HG03139 (cell line): Measurements from ENCODE around the gene DPEP1.
"Not testable (repeated sequence)": the region's sequence is repeated elsewhere in the genome, so short reads cannot be mapped to it uniquely, and the experiment has no call there.

Experiments used
- ATAC-seq: cut with Tn5 transposase; IDR thresholded peaks from one replicate; pipeline ENCODE4 v1.9.1; 2021; ENCODE audit not compliant: unreplicated experiment

DPEP1 gene

DNA sequence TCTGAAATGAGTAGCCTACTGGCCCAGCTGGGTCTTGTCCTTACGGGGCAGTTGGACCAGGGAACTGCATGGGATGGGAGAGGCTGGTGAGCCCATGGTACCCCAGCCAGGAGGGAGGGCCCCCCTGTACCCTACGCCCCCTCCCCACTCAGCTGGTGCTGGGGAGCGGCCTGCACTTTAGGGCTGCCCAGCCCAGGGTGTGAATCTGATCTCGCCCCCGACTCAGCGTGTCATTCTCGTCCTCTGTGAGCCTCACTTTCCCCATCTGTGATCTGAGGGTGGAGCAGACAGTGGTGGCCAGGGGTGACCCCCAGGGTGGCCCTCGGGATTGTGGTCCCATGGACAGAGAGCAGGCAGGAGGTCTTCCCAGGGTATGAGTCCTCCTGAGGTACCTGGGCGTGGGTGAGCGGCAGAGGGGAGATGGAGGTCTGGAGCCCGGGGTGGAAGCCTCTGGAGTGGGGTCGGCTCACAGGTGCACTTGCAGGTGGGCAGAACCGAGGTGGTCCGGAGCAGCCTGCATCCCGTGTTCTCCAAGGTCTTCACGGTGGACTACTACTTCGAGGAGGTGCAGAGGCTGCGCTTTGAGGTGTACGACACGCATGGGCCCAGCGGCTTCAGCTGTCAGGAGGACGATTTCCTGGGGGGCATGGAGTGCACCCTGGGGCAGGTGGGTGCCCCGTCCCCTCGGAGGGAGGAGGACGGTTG, 36.2 kb upstream of the DPEP1 start:
- no peak for ATAC-seq

DNA sequence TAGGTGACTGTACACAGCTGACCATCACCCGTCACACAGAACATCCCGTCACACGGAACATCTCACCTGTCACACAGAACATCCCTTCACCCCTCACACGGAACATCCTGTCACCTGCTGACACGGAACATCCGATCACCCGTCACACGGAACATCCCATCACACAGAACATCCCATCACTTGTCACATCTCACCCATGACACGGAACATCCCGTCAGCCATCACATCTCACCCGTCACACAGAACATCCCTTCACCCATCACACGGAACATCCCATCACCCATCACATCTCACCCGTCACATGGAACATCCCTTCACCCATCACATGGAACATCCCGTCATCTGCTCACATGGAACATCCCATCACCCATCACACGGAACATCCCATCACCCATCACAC, 34.1 kb upstream of the DPEP1 start:
- ATAC-seq, result no peak

DNA sequence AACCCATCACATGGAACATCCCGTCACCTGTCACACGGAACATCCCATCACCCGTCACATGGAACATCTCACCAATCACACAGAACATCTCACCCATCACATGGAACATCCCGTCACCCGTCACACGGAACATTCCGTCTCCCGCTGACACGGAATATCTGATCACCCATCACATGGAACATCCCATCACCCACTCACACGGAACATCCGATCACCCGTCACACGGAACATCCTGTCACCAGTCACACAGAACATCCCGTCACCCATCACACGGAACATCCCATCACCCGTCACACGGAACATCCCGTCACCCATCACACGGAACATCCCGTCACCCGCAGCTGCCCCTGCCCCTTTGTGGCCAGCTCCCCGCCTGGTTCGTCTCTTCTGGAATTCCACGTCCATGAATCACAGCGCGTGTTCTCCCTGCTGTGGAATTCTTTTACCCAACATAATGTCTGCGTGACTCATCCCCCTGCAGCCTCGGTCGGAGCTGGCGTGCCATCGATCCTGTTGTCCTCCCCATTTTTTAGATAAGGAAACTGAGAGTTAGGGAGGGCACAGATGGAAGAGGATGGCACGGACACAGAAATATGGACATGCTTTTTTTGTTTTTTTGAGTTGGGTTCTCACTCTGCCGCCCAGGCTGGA, 32.3 kb upstream of the DPEP1 start:
- ATAC-seq, result no peak

DNA sequence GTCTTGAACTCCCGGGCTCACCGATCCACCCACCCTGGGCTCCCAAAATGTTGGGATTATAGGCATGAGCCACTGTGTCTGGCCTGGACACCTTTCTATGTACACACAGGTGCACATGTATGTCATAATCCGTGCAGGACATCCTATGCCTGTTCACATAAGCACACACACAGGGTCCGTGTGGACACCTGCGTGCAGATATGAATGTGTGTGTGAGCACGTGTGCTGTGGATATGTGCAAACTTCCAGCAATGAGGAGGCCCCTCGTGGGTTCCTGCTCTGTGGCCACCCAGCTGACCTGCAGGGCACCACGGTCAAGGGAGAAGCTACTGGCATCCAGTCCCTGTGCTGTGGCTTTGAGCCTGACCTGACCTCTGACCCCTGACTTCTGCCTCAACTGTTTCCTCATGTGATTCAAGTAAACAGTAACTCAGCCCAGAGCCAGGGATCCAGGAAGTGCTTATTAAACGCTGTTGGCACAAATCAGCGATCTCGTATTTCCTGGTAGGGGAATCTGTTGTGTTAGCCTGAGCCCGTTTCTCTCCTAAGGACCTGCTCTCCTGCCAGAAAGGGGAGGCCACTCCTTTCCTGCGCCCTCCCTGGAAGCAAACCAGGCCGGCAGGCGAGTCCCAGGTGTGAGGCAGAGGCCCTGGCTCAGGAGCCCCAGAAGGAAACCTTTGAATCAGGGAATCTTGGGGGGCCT, 31.4 kb upstream of the DPEP1 start:
- ATAC-seq, result no peak

DNA sequence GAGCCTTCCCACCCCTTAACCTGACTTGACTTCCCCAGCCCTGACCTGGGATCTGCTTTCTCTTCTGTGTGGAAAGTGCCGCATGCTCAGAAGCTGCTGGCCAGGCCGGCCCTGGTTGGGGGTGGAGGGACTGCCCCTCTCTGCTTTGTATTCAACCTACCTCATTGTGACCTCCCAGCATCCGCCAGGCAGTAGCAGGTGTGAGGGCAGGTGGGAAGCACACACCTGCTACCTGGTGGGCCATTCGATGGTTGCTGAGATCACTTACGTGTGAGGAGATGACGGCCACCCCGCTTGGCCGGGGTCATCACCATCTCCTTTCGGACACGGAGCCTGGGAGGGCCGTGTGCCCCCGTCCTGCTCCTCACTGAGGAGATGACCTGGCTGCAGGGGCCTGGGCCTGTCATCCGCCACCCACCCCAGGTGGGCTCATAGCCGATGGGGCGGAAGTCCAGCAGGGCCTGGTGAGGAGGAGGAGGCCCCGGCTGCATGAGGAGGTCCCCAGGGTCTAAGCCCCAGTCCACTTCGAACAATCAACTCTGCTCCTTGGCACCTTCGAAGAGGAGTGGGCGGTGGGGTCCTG, 30.7 kb upstream of the DPEP1 start:
- ATAC-seq, result no peak

DNA sequence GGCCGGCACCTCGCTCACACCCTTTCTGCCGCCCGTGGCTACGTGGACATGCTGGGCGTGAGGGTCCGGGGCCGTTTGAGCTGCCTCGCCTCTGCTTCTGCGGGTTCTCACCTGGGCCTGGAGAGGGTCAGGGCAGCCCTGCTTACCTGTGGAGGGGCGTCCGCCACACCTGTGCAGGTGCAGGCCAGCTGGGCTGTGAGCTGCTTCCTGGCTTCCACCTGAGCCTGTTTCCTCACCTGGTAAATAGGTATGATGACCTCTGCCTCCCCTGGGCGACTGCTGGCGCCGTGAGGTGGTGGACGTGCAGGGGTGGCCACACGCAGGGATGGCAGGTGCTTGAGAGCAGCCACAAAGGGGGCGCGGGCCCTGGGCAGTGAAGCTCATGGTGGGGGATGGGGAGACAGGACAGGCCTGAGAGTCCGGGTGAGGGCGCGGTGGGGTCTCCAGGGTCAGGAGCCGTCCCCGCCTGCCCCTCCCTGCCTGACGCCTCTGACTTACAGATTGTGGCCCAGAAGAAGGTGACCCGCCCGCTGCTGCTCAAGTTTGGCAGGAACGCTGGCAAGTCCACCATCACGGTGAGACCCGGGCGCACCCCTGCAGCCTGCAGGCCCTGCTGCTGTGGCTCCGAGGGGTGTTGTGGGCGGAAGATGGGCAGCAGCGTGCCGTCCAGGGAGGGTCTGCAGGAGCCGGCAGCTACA, 30.1 kb upstream of the DPEP1 start:
- ATAC-seq, result no peak

DNA sequence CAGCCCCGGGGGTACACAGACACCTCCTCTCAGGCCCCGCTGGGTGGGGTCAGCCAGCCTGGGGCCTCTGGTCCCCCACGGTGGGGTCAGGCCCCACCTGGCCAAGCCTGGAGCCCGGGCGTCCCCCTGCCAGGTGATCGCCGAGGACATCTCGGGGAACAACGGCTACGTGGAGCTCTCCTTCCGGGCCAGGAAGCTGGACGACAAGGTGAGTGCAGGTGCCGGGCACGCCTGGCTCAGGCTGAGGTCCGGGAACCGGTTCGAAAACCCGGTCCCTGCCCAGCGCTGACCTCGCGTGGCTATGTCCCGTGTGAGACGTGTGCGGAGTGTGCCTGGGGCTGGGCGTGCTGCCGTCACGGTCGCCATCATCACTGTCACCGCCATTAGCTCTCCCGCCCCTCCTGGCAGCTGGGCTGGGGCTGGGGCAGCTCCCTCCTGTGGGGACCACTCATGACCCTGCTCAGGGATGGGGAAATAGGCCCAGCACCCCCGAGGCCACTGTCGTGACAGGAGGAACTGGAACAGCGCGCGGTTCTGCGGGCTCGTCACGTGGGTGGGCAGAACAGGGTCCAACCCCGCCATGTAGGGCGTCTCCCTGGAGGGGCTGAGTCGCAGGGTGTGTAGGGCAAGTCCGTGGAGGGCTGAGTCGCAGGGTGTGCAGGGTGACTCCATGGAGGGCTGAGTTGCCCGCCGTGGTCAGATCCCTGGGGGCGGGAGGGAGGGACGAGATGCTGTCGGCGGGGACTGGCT, 29.4 kb upstream of the DPEP1 start:
- no peak for ATAC-seq

DNA sequence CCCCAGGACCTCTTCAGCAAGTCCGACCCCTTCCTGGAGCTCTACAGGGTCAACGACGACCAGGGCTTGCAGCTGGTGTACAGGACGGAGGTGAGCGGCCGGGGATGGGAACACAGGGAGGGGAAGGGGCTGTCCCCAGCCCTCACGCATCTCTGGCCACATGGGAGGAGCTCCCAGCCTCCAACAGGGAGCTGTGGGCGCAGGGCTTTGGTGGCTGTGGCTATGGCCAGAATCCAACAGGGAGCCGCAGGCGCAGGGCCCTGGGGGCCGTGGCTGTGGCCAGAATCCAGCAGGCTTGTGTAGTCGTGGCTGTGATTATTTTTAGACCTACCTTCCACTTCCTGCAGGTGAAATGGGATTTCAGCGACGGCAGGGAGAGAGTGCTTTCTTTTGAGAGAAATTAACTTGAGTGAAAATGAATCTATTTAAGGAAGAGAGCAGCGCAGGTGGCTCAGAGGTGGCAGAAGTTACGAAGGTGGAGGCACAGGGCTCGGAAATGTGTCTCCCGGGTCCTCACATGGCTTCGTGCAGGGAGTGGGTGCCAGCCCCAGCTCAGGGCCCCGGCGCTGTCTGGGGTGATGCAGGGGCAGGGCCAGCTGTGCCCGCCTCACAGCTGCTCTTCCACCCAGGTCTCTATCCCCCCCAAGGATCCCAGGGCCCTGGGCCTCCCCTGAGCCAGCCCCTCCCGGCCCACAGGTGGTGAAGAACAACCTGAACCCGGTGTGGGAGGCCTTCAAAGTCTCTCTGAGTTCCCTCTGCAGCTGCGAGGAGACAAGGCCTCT, 28.5 kb upstream of the DPEP1 start:
- ATAC-seq, result no peak

DNA sequence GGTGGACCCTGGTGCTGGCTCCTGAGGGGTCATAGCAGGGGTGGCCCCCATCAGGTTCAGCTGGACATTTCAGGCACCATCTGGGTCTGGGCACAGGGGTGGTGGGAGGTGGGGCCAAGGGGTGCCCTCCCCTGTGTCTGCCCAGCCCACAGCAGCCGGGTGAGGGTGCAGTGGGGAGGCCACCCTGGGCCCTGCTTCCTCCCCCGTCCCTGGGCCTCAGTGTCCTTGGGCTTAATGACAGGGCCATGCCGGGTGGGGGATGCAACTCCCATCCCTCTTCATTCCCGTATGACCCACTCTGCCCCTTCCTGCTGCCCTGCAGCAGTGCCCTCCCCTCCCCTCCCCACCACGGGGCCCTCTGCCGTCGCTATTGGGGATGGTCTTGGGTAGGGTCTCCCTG, 27.2 kb upstream of the DPEP1 start:
- no peak for ATAC-seq

DNA sequence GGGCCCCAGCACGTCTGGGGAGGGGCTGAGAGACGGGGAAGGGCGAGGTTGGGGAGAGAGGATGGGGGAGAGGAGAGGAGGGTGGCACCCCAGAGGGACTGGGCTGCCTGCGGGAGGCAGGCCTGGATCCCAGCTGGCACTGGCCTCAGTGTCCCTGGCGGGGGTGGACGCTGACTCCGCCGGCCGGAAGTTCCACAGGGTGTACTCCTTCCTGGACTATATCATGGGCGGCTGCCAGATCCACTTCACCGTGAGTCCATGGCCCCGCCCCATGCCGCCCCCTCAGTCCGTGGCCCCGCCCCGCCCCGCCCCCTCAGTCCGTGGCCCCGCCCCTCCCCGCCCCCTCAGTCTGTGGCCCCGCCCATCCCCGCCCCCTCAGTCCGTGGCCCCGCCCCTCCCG, 26.6 kb upstream of the DPEP1 start:
- ATAC-seq, result no peak

DNA sequence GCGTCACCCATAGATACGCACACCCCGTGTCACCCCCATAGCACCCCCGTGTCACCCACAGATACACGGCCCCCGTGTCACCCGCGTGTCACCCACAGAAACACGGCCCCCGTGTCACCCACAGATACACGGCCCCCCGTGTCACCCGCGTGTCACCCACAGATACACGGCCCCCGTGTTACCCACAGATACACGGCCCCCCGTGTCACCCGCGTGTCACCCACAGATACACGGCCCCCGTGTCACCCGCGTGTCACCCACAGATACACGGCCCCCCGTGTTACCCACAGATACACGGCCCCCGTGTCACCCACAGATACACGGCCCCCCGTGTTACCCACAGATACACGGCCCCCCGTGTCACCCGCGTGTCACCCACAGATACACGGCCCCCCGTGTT, 25.8 kb upstream of the DPEP1 start:
- not testable (repeated sequence) for ATAC-seq

DNA sequence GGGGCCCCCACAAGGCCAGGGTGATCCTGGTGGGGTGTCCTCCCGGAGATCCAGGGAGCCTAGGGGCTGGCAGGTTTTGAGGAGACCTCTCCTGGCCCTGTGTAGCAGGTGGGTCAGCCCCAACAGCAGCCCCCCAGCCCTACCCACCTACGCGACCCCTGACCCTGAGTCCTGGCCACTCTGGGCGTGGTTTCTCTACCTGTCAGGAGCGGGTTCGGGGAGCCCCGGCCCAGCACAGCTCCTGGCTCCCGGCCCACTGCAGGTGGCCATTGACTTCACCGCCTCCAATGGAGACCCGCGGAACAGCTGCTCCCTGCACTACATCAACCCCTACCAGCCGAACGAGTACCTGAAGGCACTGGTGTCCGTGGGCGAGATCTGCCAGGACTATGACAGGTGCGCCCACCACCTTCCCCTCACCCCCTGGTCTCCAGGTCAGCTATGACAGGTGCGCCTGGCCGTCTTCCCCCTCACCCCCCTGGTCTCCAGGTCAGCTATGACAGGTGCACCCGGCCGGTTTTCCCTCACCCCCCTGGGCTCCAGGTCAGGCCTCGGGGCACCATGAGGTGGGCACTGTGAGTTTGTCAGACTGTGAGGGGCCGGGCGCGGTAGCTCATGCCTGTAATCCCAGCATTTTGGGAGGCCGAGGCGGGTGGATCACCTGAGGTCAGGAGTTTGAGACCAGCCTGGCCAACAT, 24.9 kb upstream of the DPEP1 start:
- no peak for ATAC-seq

DNA sequence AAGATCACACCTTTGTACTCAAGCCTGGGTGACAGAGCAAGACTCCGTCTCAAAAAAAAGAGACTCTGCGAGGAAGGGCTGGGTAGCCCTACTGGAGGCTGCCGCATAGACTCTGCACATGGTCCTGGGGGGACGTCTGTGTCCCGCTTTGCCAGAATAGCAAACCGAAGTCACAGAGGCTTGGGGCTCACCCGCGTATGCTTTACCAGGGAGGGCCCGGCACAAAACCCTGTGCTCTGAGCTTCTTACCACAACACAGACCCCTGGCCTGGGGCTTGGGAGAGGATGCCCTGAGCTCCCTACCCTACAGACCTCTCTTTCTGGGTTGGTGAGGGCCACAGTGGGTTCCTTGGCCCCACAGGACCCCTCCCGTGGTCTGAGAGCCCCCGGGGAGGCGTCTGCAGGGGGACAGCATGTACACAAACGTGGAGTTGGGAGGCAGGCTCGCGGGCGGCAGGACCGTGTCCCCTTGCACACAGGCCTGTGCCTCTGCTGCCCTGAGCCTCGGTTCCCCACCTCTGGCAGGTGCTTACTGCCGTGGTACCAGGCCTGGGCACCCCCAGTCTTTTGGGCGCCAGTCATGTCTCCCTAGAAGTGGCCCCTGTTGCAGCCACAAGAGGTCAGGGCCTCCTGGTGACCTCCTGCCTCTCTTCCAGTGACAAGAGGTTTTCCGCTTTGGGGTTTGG, 24.1 kb upstream of the DPEP1 start:
- ATAC-seq, result no peak

DNA sequence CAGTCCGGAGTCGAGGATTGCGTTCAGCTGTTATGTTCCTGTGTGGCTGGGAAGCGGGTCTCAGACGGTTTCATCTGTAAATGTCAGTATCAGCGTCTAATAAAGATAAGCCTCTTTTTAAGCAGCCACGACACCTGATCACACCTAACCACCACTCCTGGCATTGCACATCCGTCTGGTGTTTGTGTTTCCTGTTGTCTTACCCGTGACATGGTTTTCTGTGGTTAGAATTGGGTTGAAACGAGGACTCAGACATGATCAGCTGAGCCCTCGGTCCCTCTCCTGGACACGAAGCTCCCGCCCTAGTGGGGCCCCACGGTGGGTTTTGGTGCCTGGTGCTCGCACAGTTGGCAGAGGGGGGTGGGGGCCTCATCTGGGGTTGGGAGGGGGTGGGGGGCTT, 19.6 kb upstream of the DPEP1 start:
- no peak for ATAC-seq

DNA sequence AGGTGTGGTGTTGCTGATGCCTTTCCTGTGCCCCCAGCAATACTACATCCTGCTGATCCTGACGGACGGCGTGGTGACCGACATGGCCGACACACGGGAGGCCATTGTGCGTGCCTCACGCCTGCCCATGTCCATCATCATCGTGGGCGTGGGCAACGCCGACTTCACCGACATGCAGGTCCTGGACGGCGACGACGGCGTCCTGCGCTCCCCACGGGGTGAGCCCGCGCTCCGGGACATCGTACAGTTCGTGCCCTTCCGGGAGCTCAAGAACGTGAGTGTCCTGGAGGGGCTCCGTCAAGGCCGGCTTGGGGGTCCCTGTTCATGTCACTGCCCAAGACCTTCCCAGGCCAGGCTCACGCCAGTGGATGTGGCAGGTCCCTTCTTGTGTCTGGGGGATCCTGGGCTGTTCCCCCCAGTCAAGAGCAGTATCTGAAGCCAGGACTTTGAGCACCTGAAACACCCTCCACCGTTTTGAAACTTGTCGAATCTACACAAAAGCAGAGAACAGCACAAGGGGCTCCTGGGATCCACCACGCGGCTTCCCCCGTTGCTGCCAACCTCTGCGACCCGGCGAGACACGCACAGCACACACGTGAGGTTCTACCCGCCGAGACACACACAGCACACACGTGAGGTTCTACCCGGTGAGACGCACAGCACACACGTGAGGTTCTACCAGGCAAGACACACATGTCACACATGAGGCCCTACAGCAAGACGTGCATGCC, 17.9 kb upstream of the DPEP1 start:
- no peak for ATAC-seq

DNA sequence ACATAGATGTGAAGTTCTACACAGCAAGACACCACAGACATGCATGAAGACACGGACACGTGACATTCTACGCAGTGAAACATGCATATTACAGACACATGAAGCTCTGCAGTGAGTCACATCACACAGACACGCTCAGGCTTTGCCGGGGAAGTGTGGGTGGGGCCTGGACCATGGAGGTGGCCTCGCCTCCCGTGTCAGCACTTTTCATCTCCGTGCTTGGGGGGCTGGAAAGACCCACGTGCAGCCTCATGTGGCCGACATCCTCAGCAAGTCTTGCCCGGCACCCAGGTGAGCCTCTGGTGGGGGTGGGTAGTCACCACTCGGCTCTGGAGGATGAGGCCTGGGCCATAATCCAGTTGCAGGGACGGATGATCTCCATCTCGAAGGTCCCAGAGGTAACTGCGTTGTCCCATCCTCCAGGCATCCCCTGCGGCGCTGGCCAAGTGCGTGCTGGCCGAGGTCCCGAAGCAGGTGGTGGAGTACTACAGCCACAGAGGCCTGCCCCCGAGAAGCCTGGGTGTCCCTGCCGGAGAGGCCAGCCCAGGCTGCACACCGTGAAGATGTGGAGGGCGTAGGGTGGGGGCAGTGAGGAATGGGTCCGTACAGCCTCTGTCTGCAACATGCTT, 17.3 kb upstream of the DPEP1 start:
- ATAC-seq, result no peak

DNA sequence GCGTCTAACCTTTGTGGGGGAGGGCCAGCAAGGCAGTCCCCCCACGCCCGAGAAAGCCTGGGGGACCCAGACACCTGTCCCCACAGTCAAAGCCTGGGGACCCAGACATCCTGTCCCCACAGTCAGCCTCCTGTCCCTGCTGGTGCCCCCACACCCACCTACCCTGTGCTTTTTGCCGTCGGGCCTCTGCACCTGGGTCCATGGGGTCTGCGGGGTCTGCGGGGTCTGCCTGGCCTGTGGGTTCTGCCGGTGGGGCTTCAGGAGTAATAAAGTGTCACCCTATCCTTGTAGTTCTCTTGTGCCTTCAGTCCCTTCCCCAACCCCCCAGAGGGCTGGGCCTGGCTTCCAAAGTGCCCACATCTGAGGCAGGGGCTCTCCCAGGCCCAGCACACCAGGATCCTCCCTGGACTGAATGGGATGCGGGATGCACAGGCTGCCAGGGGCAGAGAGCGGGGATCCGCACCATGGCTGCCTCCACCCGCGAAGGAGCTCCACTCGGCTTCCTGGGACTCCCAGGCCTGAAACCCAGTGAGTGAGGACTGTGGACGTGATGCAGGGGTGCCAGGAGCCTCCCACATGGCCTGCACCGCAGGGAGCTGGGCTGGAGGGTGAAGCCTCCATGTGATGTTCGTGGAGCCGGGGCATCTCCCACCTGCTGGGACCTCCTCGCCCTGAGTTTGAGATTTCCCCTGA, 16.3 kb upstream of the DPEP1 start:
- ATAC-seq, result no peak
